ENCODE measurements around the gene SIGLEC10.
"Not testable (repeated sequence)": the region's sequence is repeated elsewhere in the genome, so short reads cannot be mapped to it uniquely, and the experiment has no call there.

The SIGLEC10 gene, protein sequence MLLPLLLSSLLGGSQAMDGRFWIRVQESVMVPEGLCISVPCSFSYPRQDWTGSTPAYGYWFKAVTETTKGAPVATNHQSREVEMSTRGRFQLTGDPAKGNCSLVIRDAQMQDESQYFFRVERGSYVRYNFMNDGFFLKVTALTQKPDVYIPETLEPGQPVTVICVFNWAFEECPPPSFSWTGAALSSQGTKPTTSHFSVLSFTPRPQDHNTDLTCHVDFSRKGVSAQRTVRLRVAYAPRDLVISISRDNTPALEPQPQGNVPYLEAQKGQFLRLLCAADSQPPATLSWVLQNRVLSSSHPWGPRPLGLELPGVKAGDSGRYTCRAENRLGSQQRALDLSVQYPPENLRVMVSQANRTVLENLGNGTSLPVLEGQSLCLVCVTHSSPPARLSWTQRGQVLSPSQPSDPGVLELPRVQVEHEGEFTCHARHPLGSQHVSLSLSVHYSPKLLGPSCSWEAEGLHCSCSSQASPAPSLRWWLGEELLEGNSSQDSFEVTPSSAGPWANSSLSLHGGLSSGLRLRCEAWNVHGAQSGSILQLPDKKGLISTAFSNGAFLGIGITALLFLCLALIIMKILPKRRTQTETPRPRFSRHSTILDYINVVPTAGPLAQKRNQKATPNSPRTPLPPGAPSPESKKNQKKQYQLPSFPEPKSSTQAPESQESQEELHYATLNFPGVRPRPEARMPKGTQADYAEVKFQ

DNA sequence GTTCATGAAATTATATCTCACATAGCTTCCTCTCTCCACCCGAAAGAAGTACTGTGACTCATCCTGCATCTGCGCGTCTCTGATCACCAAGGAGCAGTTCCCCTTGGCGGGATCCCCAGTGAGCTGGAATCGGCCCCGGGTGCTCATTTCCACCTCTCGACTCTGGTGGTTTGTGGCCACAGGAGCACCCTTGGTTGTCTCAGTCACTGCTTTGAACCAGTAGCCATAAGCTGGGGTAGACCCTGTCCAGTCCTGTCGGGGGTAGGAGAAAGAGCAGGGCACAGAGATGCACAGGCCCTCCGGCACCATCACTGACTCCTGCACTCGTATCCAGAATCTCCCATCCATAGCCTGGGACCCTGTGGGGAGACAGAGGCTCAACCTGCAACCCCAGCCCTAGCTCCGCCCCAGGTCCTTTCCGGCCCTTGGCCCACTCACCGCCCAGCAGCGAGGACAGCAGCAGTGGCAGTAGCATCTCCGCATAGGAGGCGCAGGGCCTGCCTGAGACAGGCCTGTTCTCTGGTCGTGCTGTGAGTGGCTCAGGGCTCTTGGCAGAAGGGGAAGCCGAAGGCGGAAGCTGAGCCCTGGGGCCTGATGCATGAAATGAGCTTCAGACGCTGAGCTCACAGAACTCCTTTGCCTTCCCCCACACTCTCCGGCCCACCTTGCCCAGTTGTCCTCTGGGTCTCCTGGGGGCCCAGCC, at the start of gene SIGLEC10:
TSS of gene SIGLEC10 (minus strand) at position 536 of the 703 bp plus-strand sequence. CDS start at position 475, 61 bp downstream.
- Histone ChIP-seq H3K9me3 (ENCODE audit: low read length) (no peaks in the 10 kb centered on the region), H3K27me3 (ENCODE audit: control insufficient read depth in 1 of 2, insufficient read depth in 2 of 2, low read length in 2 of 2) (peaks cover 0 to 10% of the 10 kb centered on the region in 2 donors)

DNA sequence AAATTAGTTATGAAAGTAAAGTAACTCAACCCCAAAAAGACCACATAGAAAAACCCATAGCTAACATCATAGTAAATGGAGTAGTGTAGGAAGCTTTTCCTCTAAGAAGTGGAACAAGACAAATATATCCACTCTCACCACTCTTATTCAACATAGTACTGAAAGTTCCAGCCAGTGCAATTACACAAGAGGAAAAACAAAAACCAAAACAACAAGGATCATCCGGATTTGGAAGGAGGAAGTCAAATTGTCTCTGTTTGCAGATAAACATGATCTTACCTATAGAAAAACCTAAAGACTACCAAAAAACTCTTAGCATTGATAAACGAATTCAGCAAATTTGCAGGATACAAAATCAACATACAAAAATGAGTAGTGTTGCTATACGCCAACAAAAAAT, 49.3 kb upstream of the SIGLEC10 start:
- Histone ChIP-seq H3K4me1 (ENCODE audit: insufficient read depth, low read length) (no peaks in the 10 kb centered on the region), H3K4me3 (ENCODE audit: low read depth in 1 of 2, low read length in 2 of 2) (no peak overlapping the region), H3K9me3 (ENCODE audit: low read length) (no peaks in the 10 kb centered on the region), H3K9ac (ENCODE audit: low read length) (no peak overlapping the region), H3K27me3 (ENCODE audit: control insufficient read depth in 1 of 2, insufficient read depth in 2 of 2, low read length in 2 of 2) (peaks cover 0 to 14% of the 10 kb centered on the region in 2 donors), H3K36me3 (ENCODE audit: insufficient read depth, low read length) (no peaks in the 10 kb centered on the region), H3K27ac (ENCODE audit: low read depth, low read length) (no peak overlapping the region)

More for the DNA sequence above, at the start of gene SIGLEC10:
- H3K27ac ChIP-seq (ENCODE audit: low read depth, low read length), result no peak within 1 kb of the TSS
- no peaks in the 10 kb centered on the region for H3K36me3 ChIP-seq (ENCODE audit: insufficient read depth, low read length)
- H3K4me1 ChIP-seq (ENCODE audit: insufficient read depth, low read length), result no peaks in the 10 kb centered on the region
- H3K4me3 ChIP-seq (ENCODE audit: low read depth in 1 of 2, low read length in 2 of 2), result no peak within 1 kb of the TSS
- no peak within 1 kb of the TSS for H3K9ac ChIP-seq (ENCODE audit: low read length)

DNA sequence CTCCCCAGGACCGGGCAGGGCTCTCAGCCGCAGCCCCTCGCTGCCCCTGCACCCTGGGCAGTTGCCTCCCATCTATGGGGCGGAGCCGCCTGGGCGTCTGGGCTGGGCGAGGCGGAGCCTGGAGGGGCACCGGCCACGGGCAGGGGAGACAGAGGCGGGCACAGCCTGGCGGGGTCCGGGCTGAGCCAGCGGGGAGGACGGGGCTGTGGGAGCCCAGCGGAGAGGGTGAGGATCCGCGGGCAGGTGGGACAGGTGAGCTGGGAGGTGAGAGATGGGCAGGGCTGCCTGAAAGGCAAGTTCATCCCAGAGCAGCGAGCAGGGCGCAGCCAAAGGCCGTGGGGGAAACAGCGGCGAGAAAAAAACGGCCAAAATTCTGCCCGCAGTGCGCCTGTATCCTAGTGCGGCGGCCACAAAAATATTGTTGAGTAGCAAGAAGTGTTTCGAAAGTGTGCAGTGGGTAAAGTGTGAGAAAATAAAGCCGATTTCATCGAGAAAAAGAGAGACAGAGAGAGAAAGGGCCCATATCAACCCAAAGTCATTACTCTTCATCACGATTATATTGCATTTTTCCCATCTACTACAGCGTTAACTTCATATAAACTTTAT, 46.6 kb upstream of the SIGLEC10 start:
- not testable (repeated sequence) for H3K4me1 ChIP-seq (ENCODE audit: insufficient read depth, low read length); H3K4me3 ChIP-seq (ENCODE audit: low read depth in 1 of 2, low read length in 2 of 2); H3K9ac ChIP-seq (ENCODE audit: low read length); H3K9me3 ChIP-seq (ENCODE audit: low read length); H3K27ac ChIP-seq (ENCODE audit: low read depth, low read length); H3K36me3 ChIP-seq (ENCODE audit: insufficient read depth, low read length)
- H3K27me3 ChIP-seq (ENCODE audit: control insufficient read depth in 1 of 2, insufficient read depth in 2 of 2, low read length in 2 of 2), result peaks cover 0 to 12% of the 10 kb centered on the region in 2 donors

DNA sequence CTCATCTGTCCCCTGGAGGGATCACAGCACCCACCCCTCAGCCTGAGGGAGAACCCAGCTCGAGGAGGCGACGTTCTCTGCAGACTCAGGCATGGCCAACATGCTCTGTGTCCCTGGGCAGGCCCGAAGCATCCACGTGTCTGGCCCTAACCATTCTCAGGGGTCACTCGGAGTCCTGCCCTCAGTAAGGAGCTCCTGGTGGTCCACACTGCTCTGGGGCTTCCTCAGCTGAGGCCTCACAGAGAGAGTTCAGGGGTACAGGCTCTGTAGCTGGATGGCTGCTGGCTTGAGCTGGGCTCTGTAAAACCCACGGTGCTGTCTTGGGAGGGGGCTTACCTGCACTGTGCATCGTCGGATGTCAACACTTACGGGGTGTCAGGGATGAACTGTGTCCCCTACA, 45.2 kb upstream of the SIGLEC10 start:
- Histone ChIP-seq H3K36me3 (ENCODE audit: insufficient read depth, low read length) (no peaks in the 10 kb centered on the region), H3K9ac (ENCODE audit: low read length) (no peak overlapping the region), H3K4me1 (ENCODE audit: insufficient read depth, low read length) (no peaks in the 10 kb centered on the region), H3K4me3 (ENCODE audit: low read depth in 1 of 2, low read length in 2 of 2) (no peak overlapping the region), H3K9me3 (ENCODE audit: low read length) (no peaks in the 10 kb centered on the region), H3K27me3 (ENCODE audit: control insufficient read depth in 1 of 2, insufficient read depth in 2 of 2, low read length in 2 of 2) (peaks cover 0 to 9% of the 10 kb centered on the region in 2 donors), H3K27ac (ENCODE audit: low read depth, low read length) (no peak overlapping the region)

DNA sequence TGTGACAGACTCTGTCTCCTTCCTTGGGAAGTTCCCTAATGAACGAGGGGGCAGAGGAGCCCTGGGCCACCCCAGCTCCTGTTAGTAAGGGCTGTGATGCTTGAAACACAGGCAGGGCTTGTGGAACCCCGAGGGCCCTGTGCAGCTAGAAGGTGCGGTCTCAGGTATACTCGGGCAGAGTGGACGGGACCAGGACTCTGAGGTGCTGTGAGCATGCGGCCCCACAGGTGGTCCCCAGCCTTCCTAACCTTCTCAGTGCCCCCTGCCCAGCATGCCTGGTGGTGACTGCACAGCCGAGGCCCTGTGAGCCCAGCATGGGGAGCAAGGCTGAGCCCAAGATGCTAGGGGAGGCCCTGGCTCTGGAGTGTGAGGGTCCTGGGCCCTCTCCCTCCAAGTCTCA, 44.8 kb upstream of the SIGLEC10 start:
- no peak overlapping the region for H3K4me3 ChIP-seq (ENCODE audit: low read depth in 1 of 2, low read length in 2 of 2)
- no peaks in the 10 kb centered on the region for H3K36me3 ChIP-seq (ENCODE audit: insufficient read depth, low read length)
- H3K4me1 ChIP-seq (ENCODE audit: insufficient read depth, low read length), result no peaks in the 10 kb centered on the region
- H3K9me3 ChIP-seq (ENCODE audit: low read length), result no peaks in the 10 kb centered on the region
- H3K27me3 ChIP-seq (ENCODE audit: control insufficient read depth in 1 of 2, insufficient read depth in 2 of 2, low read length in 2 of 2), result peaks cover 0 to 9% of the 10 kb centered on the region in 2 donors
- no peak overlapping the region for H3K9ac ChIP-seq (ENCODE audit: low read length)
- no peak overlapping the region for H3K27ac ChIP-seq (ENCODE audit: low read depth, low read length)

DNA sequence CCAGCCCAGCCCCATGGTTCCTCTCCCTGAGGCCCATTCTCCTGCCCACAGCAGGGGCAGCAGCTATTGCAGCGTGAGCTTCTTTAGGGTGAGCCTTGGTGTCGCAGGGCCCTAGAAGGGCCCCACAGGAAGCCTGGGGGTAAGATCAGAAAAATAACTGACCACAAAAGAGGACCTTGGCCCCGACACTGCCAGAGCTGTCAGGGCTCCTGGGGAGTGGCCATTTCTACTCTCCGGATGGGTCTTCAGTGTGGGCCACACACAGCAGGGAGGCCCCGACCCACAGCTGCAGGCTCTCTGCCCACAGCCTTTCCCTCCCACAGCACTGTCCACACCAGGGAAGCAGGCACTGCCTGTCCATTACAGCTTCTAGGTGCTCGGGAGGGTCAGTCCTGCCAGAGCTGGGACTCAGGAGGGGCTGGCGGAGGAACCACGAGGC, 44.3 kb upstream of the SIGLEC10 start:
- Histone ChIP-seq H3K9me3 (ENCODE audit: low read length) (no peaks in the 10 kb centered on the region), H3K9ac (ENCODE audit: low read length) (no peak overlapping the region), H3K4me3 (ENCODE audit: low read depth in 1 of 2, low read length in 2 of 2) (no peak overlapping the region), H3K36me3 (ENCODE audit: insufficient read depth, low read length) (no peaks in the 10 kb centered on the region), H3K27me3 (ENCODE audit: control insufficient read depth in 1 of 2, insufficient read depth in 2 of 2, low read length in 2 of 2) (peaks cover 0 to 9% of the 10 kb centered on the region in 2 donors), H3K27ac (ENCODE audit: low read depth, low read length) (no peak overlapping the region), H3K4me1 (ENCODE audit: insufficient read depth, low read length) (no peaks in the 10 kb centered on the region)

DNA sequence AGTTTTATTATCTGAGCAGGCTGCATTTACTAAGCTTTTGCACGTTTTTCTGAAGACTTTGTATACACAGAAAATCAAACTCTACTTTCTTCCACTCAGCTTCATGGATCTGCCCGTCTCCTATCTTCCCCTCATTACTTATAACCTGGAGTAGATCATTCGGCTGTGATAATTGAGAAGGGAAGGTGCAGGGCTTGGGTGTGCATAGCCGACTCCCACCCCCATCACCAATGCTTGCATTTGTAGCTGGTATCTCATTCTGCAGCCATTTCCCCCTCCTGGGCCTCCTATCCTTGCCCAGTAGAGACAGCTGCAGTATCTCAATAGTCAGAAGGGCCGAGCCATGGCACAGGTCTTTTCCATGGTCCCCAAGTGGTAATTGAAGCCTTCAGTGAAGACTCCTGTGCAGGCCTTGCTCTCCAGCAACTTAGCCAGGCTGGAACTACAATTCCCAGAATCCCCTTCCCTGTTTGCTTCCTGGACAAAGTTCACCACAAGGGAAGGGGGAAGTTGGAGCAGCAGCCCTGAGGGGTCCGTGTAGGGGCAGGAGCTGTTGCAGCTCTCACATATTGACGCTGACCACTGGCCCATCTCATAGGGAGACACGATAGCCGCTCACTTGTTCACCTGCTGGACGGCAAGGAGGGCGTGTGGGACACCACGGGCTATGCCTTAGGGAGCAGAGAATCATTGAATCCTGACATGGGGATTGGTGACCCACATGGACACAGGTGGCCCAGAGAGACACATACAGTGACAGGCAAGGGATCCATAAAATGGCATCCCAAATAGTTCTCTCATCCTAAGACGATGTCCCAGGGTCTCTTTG, 42.9 kb upstream of the SIGLEC10 start:
- Histone ChIP-seq H3K9me3 (ENCODE audit: low read length) (no peaks in the 10 kb centered on the region), H3K4me3 (ENCODE audit: low read depth in 1 of 2, low read length in 2 of 2) (no peak overlapping the region), H3K36me3 (ENCODE audit: insufficient read depth, low read length) (no peaks in the 10 kb centered on the region), H3K27me3 (ENCODE audit: control insufficient read depth in 1 of 2, insufficient read depth in 2 of 2, low read length in 2 of 2) (peaks cover 0 to 9% of the 10 kb centered on the region in 2 donors), H3K9ac (ENCODE audit: low read length) (no peak overlapping the region), H3K4me1 (ENCODE audit: insufficient read depth, low read length) (no peaks in the 10 kb centered on the region), H3K27ac (ENCODE audit: low read depth, low read length) (no peak overlapping the region)

DNA sequence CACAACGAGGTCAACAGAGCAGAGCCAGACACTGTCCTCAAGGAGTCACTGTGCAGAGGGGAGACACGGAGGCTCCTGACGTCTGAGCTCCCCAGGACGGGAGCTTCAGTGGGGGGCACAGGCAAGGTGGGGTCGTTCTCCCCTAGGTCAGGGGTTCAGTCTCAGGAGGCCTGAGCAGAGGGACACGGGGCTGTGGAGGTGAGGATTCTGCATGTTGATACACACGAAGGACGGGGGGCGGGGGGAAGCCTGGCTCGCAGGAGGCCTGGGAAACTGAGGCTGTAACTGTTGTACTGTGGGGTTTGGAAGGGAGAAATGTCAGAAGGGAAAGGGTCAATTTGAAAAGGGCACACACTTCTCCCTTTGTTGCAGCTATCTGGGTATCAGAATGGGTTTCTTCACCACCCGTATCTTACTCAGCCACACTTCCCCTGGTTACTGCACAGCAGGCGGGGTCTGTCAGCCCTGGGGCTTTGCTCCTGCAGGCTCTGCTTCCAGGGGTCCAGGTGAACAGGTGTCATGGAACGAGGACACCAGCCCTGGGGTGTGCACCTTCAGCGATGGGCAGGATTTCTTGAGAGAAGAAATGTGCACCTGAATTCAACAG, 41.6 kb upstream of the SIGLEC10 start:
- Histone ChIP-seq H3K27me3 (ENCODE audit: control insufficient read depth in 1 of 2, insufficient read depth in 2 of 2, low read length in 2 of 2) (peaks cover 0 to 9% of the 10 kb centered on the region in 2 donors), H3K4me1 (ENCODE audit: insufficient read depth, low read length) (no peaks in the 10 kb centered on the region)

DNA sequence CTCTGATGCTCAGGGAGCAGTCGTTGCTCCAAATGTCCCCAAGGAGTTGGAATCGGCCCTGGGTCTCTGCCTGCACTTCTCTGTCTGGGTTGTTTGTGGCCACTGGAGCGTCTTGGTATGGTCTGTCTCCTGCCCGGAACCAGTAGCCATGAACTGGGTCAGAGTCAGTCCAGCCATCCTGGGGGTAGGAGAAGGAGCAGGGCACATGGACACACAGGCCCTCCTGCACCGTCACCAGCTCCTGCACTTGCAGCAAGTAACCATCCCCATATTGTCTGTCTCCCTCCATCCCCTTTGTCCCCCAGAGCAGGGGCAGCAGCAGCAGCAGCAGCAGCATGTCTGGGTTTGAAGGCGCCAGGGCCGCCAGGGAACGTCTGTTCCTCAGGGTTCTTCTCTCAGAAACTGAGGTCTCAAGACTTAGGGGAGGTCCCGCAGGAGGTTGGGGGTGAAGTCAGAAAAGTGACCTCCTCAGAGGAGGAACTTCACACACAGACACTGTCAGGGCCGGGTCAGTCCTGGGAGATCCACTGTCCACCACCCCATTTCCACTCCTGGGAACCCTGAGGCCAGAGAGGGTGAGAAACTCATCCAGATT, 40.7 kb upstream of the SIGLEC10 start, which contains the start of gene SIGLEC8:
TSS of gene SIGLEC8 (minus strand) at position 404 of the 595 bp plus-strand sequence. CDS start at position 337, 67 bp downstream.
- Histone ChIP-seq H3K27ac (ENCODE audit: low read depth, low read length) (no peak within 1 kb of the TSS), H3K4me1 (ENCODE audit: insufficient read depth, low read length) (no peaks in the 10 kb centered on the region), H3K27me3 (ENCODE audit: control insufficient read depth in 1 of 2, insufficient read depth in 2 of 2, low read length in 2 of 2) (peaks cover 0 to 9% of the 10 kb centered on the region in 2 donors), H3K4me3 (ENCODE audit: low read depth in 1 of 2, low read length in 2 of 2) (no peak within 1 kb of the TSS), H3K9me3 (ENCODE audit: low read length) (no peaks in the 10 kb centered on the region), H3K36me3 (ENCODE audit: insufficient read depth, low read length) (no peaks in the 10 kb centered on the region), H3K9ac (ENCODE audit: low read length) (no peak within 1 kb of the TSS)

More for the DNA sequence above, 41.6 kb upstream of the SIGLEC10 start:
- Histone ChIP-seq H3K36me3 (ENCODE audit: insufficient read depth, low read length) (no peaks in the 10 kb centered on the region), H3K9ac (ENCODE audit: low read length) (no peak overlapping the region), H3K27ac (ENCODE audit: low read depth, low read length) (no peak overlapping the region), H3K9me3 (ENCODE audit: low read length) (no peaks in the 10 kb centered on the region), H3K4me3 (ENCODE audit: low read depth in 1 of 2, low read length in 2 of 2) (no peak overlapping the region)
